Activated B cell treated with CpG ODN at 0.5 μM for 24 hours (primary cell): ENCODE measurements around the gene KRT83. TPM values are rescaled to one million over a fixed set of nuclear protein-coding genes. Genes with fewer than 3 reads are reported as not detected.

Experiments
- ATAC-seq: fragments of 200-7000 bp; cut with Tn5 transposase; one replicate; pipeline ENCODE4 v1.10.0; 2021; ENCODE audit warnings: low read depth, mild to moderate bottlenecking, moderate library complexity
- CTCF ChIA-PET: fragments of 350-600 bp; sonication (Branson Sonifier 250); formaldehyde crosslinking; loops from one replicate; lab custom pipeline; 2021; ENCODE audit warnings: antibody characterized with exemption; lab: Charles Lee
- POLR2A ChIA-PET: fragments of 350-600 bp; sonication (Branson Sonifier 250); formaldehyde crosslinking; loops from one replicate; lab custom pipeline; 2021; ENCODE audit warnings: antibody characterized with exemption; lab: Charles Lee
- DNase-seq: peaks from one replicate; pipeline ENCODE4 v3.0.0; 2022
- H3K27ac Mint-ChIP-seq: one replicate; pipeline ENCODE4 v1.8.0; 2020; ENCODE audit warnings: mixed read lengths
- H3K27me3 Mint-ChIP-seq: one replicate; pipeline ENCODE4 v1.8.0; 2021; ENCODE audit warnings: mixed read lengths
- H3K36me3 Mint-ChIP-seq: one replicate; pipeline ENCODE4 v1.8.0; 2021; ENCODE audit warnings: low read depth, mixed read lengths
- H3K4me1 Mint-ChIP-seq: one replicate; pipeline ENCODE4 v1.8.0; 2021; ENCODE audit warnings: mixed read lengths
- H3K4me3 Mint-ChIP-seq: one replicate; pipeline ENCODE4 v1.8.0; 2020; ENCODE audit warnings: mild to moderate bottlenecking, mixed read lengths
- H3K9me3 Mint-ChIP-seq: one replicate; pipeline ENCODE4 v1.8.0; 2020; ENCODE audit warnings: mixed read lengths
- CTCF ChIP-seq: fragments of 200-600 bp; IDR thresholded peaks from one replicate; pipeline ENCODE4 v1.8.0; 2022; ENCODE audit warnings: antibody characterized with exemption, mild to moderate bottlenecking
- intact Hi-C: fragments of 100-400 bp; cut with micrococcal nuclease; formaldehyde crosslinking; loops from one replicate; pipeline ENCODE4 v1.15.1; 2024
- total RNA-seq: library from RNA; stranded (reverse); gene quantifications from 2 replicates; pipeline ENCODE4 v1.2.3, GENCODE V29; 2022

Gene KRT83
- total RNA-seq, 1 donor from 2014 or later, result not detected

DNA sequence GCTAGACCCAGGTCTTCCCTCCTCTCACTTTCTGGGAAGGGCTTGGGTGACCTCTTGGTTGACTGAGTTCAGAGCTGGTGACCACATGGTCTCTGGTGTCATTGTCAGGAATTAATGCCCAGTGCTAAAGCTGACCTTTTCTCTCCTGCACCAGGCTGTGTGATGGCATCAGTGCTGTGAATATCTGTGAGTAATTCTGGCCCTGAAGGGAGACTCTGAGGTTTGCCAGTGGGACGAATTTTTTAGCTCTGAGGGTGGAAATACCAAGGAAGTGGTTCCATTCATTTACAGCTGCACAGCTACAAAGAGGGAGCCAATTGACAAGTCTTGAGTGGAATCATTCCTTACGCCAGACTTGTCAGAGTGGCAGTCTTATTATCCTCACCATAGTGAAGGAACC lies 53.0 kb downstream of the KRT83 start:
- Mint-ChIP-seq H3K36me3 (no peaks in the 10 kb centered on the region), H3K9me3 (no peaks in the 10 kb centered on the region), H3K4me3 (no peak overlapping the region), H3K27ac (no peak overlapping the region), H3K4me1 (no peaks in the 10 kb centered on the region), H3K27me3 (peaks cover 11% of the 10 kb centered on the region)
- intact Hi-C loops, result no loop called here
- ATAC-seq (no peak), DNase-seq (no peak)
- CTCF ChIA-PET, result no interaction called here
- POLR2A ChIA-PET, result no interaction called here
- no peak for TF ChIP-seq CTCF

DNA sequence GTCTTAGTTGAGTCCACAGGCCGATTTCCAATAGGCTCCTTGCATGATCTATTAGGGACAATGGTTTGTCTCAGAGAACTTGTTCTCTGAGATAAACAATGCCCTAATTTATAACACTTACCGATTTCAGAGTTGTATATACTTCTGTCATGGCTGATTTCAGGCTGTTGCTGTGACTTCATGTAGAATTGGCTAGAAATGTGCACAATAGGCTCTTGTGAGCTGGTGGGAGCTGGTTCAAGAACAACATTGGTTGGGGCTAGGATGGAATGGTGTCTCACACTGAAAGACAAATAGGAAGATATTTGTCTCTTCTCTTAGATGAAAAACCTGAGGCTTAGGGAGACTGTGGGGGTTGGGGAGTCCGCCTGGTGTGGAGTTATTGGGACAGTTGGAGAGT lies 53.5 kb downstream of the KRT83 start:
- no peaks in the 10 kb centered on the region for H3K9me3 Mint-ChIP-seq
- H3K4me3 Mint-ChIP-seq, result no peak overlapping the region
- ChIA-PET POLR2A (no interaction called here), CTCF (no interaction called here)
- DNase-seq (no peak), ATAC-seq (no peak)
- H3K27me3 Mint-ChIP-seq, result peaks cover 12% of the 10 kb centered on the region
- no peaks in the 10 kb centered on the region for H3K36me3 Mint-ChIP-seq
- intact Hi-C loops, result no loop called here
- TF ChIP-seq CTCF, result no peak
- no peaks in the 10 kb centered on the region for H3K4me1 Mint-ChIP-seq
- no peak overlapping the region for H3K27ac Mint-ChIP-seq

DNA sequence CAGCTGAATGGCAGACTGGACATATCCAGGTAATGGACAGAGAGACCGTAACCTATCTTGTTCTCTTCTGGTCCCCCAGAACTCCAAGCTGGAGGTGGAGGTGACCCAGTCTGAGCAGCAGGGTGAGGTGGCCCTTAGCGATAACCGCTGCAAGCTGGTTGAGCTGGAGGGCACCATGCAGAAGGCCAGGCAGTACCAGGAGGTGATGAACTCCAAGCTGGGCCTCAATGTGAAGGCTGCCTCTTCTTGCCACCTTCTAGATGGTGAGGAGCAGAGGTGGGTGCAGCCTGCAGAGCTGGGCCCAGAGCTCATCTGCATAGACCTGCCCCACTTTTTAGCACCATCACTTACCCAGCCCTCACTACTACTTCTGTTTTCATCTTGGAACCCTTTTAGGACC lies 53.9 kb downstream of the KRT83 start:
- no peak for TF ChIP-seq CTCF
- H3K9me3 Mint-ChIP-seq, result no peaks in the 10 kb centered on the region
- no peaks in the 10 kb centered on the region for H3K4me1 Mint-ChIP-seq
- intact Hi-C loops, result no loop called here
- ChIA-PET POLR2A (no interaction called here), CTCF (no interaction called here)
- peaks cover 13% of the 10 kb centered on the region for H3K27me3 Mint-ChIP-seq
- no peak overlapping the region for H3K27ac Mint-ChIP-seq
- ATAC-seq (no peak), DNase-seq (no peak)
- H3K36me3 Mint-ChIP-seq, result no peaks in the 10 kb centered on the region
- no peak overlapping the region for H3K4me3 Mint-ChIP-seq

- CTCF ChIA-PET, result no interaction called here
- H3K4me3 Mint-ChIP-seq, result no peak overlapping the region
These were observed 54.7 kb downstream of the KRT83 start for GRCh38 chr12:52266514-52266913.

DNA sequence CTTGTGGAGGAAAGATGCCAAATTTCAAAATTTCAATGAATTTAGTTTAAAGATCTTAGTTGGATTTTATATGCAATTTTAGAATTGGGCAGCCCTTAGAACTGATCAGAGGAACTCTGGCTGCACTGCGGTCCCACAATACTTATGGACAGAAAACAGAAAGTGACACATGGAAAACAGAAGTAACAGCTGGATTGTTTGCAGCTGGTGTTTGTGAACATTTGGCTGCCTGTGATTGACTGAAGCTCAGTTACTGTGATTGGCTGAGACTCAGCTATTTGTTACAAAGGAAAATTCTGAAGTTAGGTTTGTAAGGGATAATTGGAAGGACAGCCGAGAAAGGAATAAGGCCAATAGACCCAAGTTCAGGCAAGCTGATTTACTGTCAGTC lies 56.8 kb downstream of the KRT83 start:
- ChIA-PET POLR2A (no interaction called here), CTCF (no interaction called here)
- ATAC-seq (no peak), DNase-seq (no peak)
- TF ChIP-seq CTCF, result no peak
- no peak overlapping the region for H3K27ac Mint-ChIP-seq
- no peaks in the 10 kb centered on the region for H3K4me1 Mint-ChIP-seq
- H3K9me3 Mint-ChIP-seq, result no peaks in the 10 kb centered on the region
- peaks cover 15% of the 10 kb centered on the region for H3K27me3 Mint-ChIP-seq
- intact Hi-C loops, result no loop called here
- no peaks in the 10 kb centered on the region for H3K36me3 Mint-ChIP-seq
- H3K4me3 Mint-ChIP-seq, result no peak overlapping the region

More at GRCh38 chr12:52266514-52266913, 54.7 kb downstream of the KRT83 start:
- Mint-ChIP-seq H3K27ac (no peak overlapping the region), H3K9me3 (no peaks in the 10 kb centered on the region), H3K36me3 (no peaks in the 10 kb centered on the region), H3K4me1 (no peaks in the 10 kb centered on the region), H3K27me3 (peaks cover 15% of the 10 kb centered on the region)
- no peak for TF ChIP-seq CTCF
- POLR2A ChIA-PET, result no interaction called here
- ATAC-seq, result no peak
- DNase-seq, result no peak
- intact Hi-C loops, result no loop called here

Other genes with a start within 250 kb of the KRT83 start
- gene SMIM41, start 241.7 kb downstream of the KRT83 start, total RNA-seq, result 0.24 TPM in 1 of 2 replicates, not detected in the other
- not detected in 2 replicates for gene KRT80, start 129.4 kb downstream of the KRT83 start, total RNA-seq
- 0.81 and 1.1 TPM in 2 replicates for gene KRT7, start 88.2 kb downstream of the KRT83 start, total RNA-seq
- not detected in 2 replicates for gene KRT86, start 46.8 kb downstream of the KRT83 start, total RNA-seq
- not detected in 2 replicates for gene KRT81, start 29.9 kb downstream of the KRT83 start, total RNA-seq
- not detected in 2 replicates for gene KRT85, start 46.1 kb upstream of the KRT83 start, total RNA-seq
- not detected in 2 replicates for gene KRT84, start 64.3 kb upstream of the KRT83 start, total RNA-seq
- gene KRT82, start 84.9 kb upstream of the KRT83 start, total RNA-seq, result not detected in 2 replicates
- gene KRT75, start 113.0 kb upstream of the KRT83 start, total RNA-seq, result not detected in 2 replicates
- gene KRT6B, start 130.7 kb upstream of the KRT83 start, total RNA-seq, result not detected in 2 replicates
- not detected in 2 replicates for gene KRT6C, start 152.4 kb upstream of the KRT83 start, total RNA-seq
- not detected in 2 replicates for gene KRT6A, start 171.9 kb upstream of the KRT83 start, total RNA-seq
- not detected in 2 replicates for gene KRT5, start 199.0 kb upstream of the KRT83 start, total RNA-seq
- not detected in 2 replicates for gene KRT71, start 231.7 kb upstream of the KRT83 start, total RNA-seq